HEK293 (cell line): Measurements from ENCODE around the gene MBD4.

ENCODE experiments used
- FEZF1 ChIP-seq: fragments of 450-650 bp; formaldehyde crosslinking; IDR thresholded peaks from 2 replicates; pipeline ENCODE4 v1.5.1; 2016; ENCODE audit warnings: missing biosample characterization, missing genetic modification characterization
- GLIS1 ChIP-seq: fragments of 450-650 bp; formaldehyde crosslinking; IDR thresholded peaks from 2 replicates; pipeline ENCODE4 v1.5.1; 2016; ENCODE audit warnings: missing biosample characterization, missing genetic modification characterization
- HIC1 ChIP-seq: fragments of 450-650 bp; formaldehyde crosslinking; IDR thresholded peaks from 2 replicates; pipeline ENCODE4 v1.5.1; 2016; ENCODE audit warnings: missing biosample characterization, missing genetic modification characterization
- KLF1 ChIP-seq: fragments of 450-650 bp; formaldehyde crosslinking; IDR thresholded peaks from 2 replicates; pipeline ENCODE4 v1.5.1; 2016; ENCODE audit warnings: missing biosample characterization, missing genetic modification characterization
- KLF8 ChIP-seq: fragments of 450-650 bp; formaldehyde crosslinking; IDR thresholded peaks from 2 replicates; pipeline ENCODE4 v1.5.1; 2016; ENCODE audit warnings: missing biosample characterization, missing genetic modification characterization
- ZBTB20 ChIP-seq: fragments of 450-650 bp; formaldehyde crosslinking; IDR thresholded peaks from 2 replicates; pipeline ENCODE4 v1.5.1; 2016; ENCODE audit warnings: missing biosample characterization, missing genetic modification characterization
- ZBTB21 ChIP-seq: fragments of 450-650 bp; formaldehyde crosslinking; IDR thresholded peaks from 2 replicates; pipeline ENCODE4 v1.5.1; 2017; ENCODE audit warnings: missing biosample characterization, missing genetic modification characterization
- ZBTB48 ChIP-seq: fragments of 450-650 bp; formaldehyde crosslinking; IDR thresholded peaks from 2 replicates; pipeline ENCODE4 v1.5.1; 2016; ENCODE audit warnings: missing biosample characterization, missing genetic modification characterization
- ZBTB8A ChIP-seq: fragments of 450-650 bp; formaldehyde crosslinking; IDR thresholded peaks from 2 replicates; pipeline ENCODE4 v1.5.1; 2016; ENCODE audit warnings: missing biosample characterization, missing genetic modification characterization
- ZFP3 ChIP-seq: fragments of 450-650 bp; formaldehyde crosslinking; IDR thresholded peaks from 2 replicates; pipeline ENCODE4 v1.5.1; 2016; ENCODE audit warnings: low read depth, missing biosample characterization, missing genetic modification characterization
- ZNF148 ChIP-seq: fragments of 450-650 bp; formaldehyde crosslinking; IDR thresholded peaks from 2 replicates; pipeline ENCODE4 v1.5.0; 2017; ENCODE audit warnings: missing biosample characterization, missing genetic modification characterization, borderline replicate concordance
- ZNF155 ChIP-seq: fragments of 450-650 bp; formaldehyde crosslinking; IDR thresholded peaks from 2 replicates; pipeline ENCODE4 v1.5.1; 2016; ENCODE audit warnings: missing biosample characterization, missing genetic modification characterization
- ZNF24 ChIP-seq: fragments of 450-650 bp; formaldehyde crosslinking; IDR thresholded peaks from 2 replicates; pipeline ENCODE4 v1.5.1; 2016; ENCODE audit warnings: missing biosample characterization, missing genetic modification characterization
- ZNF302 ChIP-seq: fragments of 450-650 bp; formaldehyde crosslinking; IDR thresholded peaks from 2 replicates; pipeline ENCODE4 v1.5.1; 2016; ENCODE audit warnings: missing biosample characterization, missing genetic modification characterization, low read depth
- ZNF311 ChIP-seq: fragments of 450-650 bp; formaldehyde crosslinking; IDR thresholded peaks from 2 replicates; pipeline ENCODE4 v1.5.1; 2017; ENCODE audit warnings: missing biosample characterization, missing genetic modification characterization, borderline replicate concordance
- ZNF324 ChIP-seq: fragments of 450-650 bp; formaldehyde crosslinking; IDR thresholded peaks from 2 replicates; pipeline ENCODE4 v1.5.1; 2016; ENCODE audit warnings: missing biosample characterization, missing genetic modification characterization
- ZNF404 ChIP-seq: fragments of 450-650 bp; formaldehyde crosslinking; IDR thresholded peaks from 2 replicates; pipeline ENCODE4 v1.5.1; 2017; ENCODE audit warnings: missing biosample characterization, missing genetic modification characterization
- ZNF416 ChIP-seq: fragments of 450-650 bp; formaldehyde crosslinking; IDR thresholded peaks from 2 replicates; pipeline ENCODE4 v1.5.1; 2016; ENCODE audit warnings: missing biosample characterization, missing genetic modification characterization
- ZNF426 ChIP-seq: fragments of 450-650 bp; formaldehyde crosslinking; IDR thresholded peaks from 2 replicates; pipeline ENCODE4 v1.5.1; 2017; ENCODE audit warnings: missing biosample characterization, missing genetic modification characterization, mild to moderate bottlenecking, inconsistent platforms, moderate library complexity
- ZNF433 ChIP-seq: fragments of 450-650 bp; formaldehyde crosslinking; IDR thresholded peaks from 2 replicates; pipeline ENCODE4 v1.5.1; 2016; ENCODE audit warnings: missing biosample characterization, missing genetic modification characterization, low read depth
- ZNF529 ChIP-seq: fragments of 450-650 bp; formaldehyde crosslinking; IDR thresholded peaks from 2 replicates; pipeline ENCODE4 v1.5.1; 2017; ENCODE audit warnings: missing genetic modification characterization, missing biosample characterization; ENCODE audit not compliant: insufficient replicate concordance
- ZNF621 ChIP-seq: fragments of 450-650 bp; formaldehyde crosslinking; IDR thresholded peaks from 2 replicates; pipeline ENCODE4 v1.5.1; 2017; ENCODE audit warnings: missing biosample characterization, missing genetic modification characterization
- ZNF623 ChIP-seq: fragments of 450-650 bp; formaldehyde crosslinking; IDR thresholded peaks from 2 replicates; pipeline ENCODE4 v1.5.1; 2016; ENCODE audit warnings: missing biosample characterization, missing genetic modification characterization
- ZNF660 ChIP-seq: fragments of 450-650 bp; IDR thresholded peaks from 2 replicates; pipeline ENCODE4 v1.5.1; 2018; ENCODE audit warnings: missing biosample characterization, mild to moderate bottlenecking, missing genetic modification characterization
- ZNF670 ChIP-seq: fragments of 450-650 bp; formaldehyde crosslinking; IDR thresholded peaks from 2 replicates; pipeline ENCODE4 v1.5.1; 2016; ENCODE audit warnings: missing biosample characterization, missing genetic modification characterization, low read depth
- ZNF701 ChIP-seq: fragments of 450-650 bp; formaldehyde crosslinking; IDR thresholded peaks from 2 replicates; pipeline ENCODE4 v1.5.1; 2016; ENCODE audit warnings: missing biosample characterization, missing genetic modification characterization
- ZNF747 ChIP-seq: fragments of 450-650 bp; formaldehyde crosslinking; IDR thresholded peaks from 2 replicates; pipeline ENCODE4 v1.5.1; 2016; ENCODE audit warnings: missing biosample characterization, missing genetic modification characterization
- ZNF785 ChIP-seq: fragments of 450-650 bp; formaldehyde crosslinking; IDR thresholded peaks from 2 replicates; pipeline ENCODE4 v1.5.1; 2016; ENCODE audit warnings: missing biosample characterization, missing genetic modification characterization
- ZNF843 ChIP-seq: fragments of 450-650 bp; formaldehyde crosslinking; IDR thresholded peaks from 2 replicates; pipeline ENCODE4 v1.5.1; 2016; ENCODE audit warnings: missing biosample characterization, missing genetic modification characterization
- ZSCAN16 ChIP-seq: fragments of 450-650 bp; formaldehyde crosslinking; IDR thresholded peaks from 2 replicates; pipeline ENCODE4 v1.5.1; 2016; ENCODE audit warnings: missing biosample characterization, missing genetic modification characterization
- ZSCAN18 ChIP-seq: fragments of 450-650 bp; formaldehyde crosslinking; IDR thresholded peaks from 2 replicates; pipeline ENCODE4 v1.5.1; 2016; ENCODE audit warnings: missing biosample characterization, missing genetic modification characterization
- TF ChIP-seq, protein P1 (sequence below): fragments of 450-650 bp; formaldehyde crosslinking; IDR thresholded peaks from 2 replicates; pipeline ENCODE4 v1.5.1; 2016; ENCODE audit warnings: missing biosample characterization, missing genetic modification characterization

The MBD4 gene

DNA sequence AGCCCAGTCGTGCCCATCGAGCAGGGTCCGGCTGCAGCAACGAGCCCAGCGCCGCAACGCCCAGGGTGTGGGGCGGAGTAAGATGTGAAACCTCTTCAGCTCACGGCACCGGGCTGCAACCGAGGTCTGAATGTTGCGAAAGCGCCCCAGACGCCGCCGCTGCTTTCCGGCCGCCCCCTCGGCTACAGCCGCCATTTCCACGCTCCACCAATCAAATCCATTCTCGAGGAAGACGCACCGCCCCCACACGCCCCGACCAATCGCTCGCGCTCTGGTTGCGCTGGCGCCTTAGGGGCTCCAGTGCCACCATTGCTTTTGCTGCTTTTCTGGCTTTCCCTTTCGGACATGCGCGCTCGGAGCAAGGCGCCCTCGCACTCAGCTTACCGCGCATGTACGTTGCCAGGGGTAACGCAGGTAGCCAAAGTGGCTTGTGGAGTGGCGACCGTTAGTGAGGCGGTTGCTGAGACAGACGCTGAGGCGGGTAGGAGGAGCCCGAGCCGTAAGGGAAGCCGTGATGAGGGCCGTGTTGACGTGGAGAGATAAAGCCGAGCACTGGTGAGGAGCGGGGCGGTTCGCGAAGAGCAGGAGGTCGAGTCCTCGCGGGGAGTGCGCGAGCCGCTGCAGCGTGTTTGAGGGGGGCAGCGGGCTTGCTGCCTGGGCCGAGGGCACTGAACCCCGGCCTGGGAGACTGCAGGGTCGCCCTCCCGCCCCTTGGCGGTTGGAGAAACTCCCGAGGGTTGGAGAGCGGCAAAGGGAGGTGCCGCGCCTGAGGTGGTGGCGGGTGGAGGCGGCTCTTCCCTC, at the start of gene MBD4, which contains the start of gene IFT122 (continued):
- TF ChIP-seq ZSCAN18 (tag by site-specific recombination) = no peak
- 0 out of 2 replicates have a peak, but pooled peaks have one; percentile 9 for TF ChIP-seq ZBTB8A (tag by site-specific recombination)
- no peak for TF ChIP-seq ZNF623 (tag by site-specific recombination)
- TF ChIP-seq FEZF1 (tag by site-specific recombination) = no peak
- TF ChIP-seq KLF8 (tag by site-specific recombination) = peak; percentile 78
- TF ChIP-seq ZFP3 (tag by site-specific recombination) = no peak
- no peak for TF ChIP-seq ZNF155 (tag by site-specific recombination)
- no peak for TF ChIP-seq ZNF416 (tag by site-specific recombination)
- peak; percentile 74; the same call in 1 of the 2 replicates for TF ChIP-seq ZBTB20 (tag by site-specific recombination)
- peak; percentile 68 for TF ChIP-seq KLF1
- TF ChIP-seq ZNF324 (tag by site-specific recombination) = peak; percentile 71
- peak; percentile 69; the same call in 1 of the 2 replicates for TF ChIP-seq ZBTB48 (tag by site-specific recombination)
- TF ChIP-seq ZNF843 = peak; percentile 48; the same call in 1 of the 2 replicates
- TF ChIP-seq GLIS1 (tag by site-specific recombination) = peak; percentile 72
- TF ChIP-seq ZNF621 (tag by site-specific recombination) = no peak
- peak; percentile 74; the same call in 1 of the 2 replicates for TF ChIP-seq ZNF24 (tag by site-specific recombination)
- TF ChIP-seq, protein P1, sequence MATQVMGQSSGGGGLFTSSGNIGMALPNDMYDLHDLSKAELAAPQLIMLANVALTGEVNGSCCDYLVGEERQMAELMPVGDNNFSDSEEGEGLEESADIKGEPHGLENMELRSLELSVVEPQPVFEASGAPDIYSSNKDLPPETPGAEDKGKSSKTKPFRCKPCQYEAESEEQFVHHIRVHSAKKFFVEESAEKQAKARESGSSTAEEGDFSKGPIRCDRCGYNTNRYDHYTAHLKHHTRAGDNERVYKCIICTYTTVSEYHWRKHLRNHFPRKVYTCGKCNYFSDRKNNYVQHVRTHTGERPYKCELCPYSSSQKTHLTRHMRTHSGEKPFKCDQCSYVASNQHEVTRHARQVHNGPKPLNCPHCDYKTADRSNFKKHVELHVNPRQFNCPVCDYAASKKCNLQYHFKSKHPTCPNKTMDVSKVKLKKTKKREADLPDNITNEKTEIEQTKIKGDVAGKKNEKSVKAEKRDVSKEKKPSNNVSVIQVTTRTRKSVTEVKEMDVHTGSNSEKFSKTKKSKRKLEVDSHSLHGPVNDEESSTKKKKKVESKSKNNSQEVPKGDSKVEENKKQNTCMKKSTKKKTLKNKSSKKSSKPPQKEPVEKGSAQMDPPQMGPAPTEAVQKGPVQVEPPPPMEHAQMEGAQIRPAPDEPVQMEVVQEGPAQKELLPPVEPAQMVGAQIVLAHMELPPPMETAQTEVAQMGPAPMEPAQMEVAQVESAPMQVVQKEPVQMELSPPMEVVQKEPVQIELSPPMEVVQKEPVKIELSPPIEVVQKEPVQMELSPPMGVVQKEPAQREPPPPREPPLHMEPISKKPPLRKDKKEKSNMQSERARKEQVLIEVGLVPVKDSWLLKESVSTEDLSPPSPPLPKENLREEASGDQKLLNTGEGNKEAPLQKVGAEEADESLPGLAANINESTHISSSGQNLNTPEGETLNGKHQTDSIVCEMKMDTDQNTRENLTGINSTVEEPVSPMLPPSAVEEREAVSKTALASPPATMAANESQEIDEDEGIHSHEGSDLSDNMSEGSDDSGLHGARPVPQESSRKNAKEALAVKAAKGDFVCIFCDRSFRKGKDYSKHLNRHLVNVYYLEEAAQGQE (tag by site-specific recombination) = peak; percentile 87
- TF ChIP-seq ZSCAN16 (tag by site-specific recombination) = no peak
- TF ChIP-seq ZNF701 (tag by site-specific recombination) = no peak
- TF ChIP-seq ZNF302 (tag by site-specific recombination) = no peak
- TF ChIP-seq ZNF311 = no peak
- no peak for TF ChIP-seq ZNF433
- no peak for TF ChIP-seq ZNF670
- 0 out of 2 replicates have a peak, but pooled peaks have one; percentile 17 for TF ChIP-seq ZBTB21 (tag by site-specific recombination)
- no peak for TF ChIP-seq ZNF747 (tag by site-specific recombination)
- TF ChIP-seq ZNF148 = no peak
- TF ChIP-seq HIC1 (tag by site-specific recombination) = 0 out of 2 replicates have a peak, but pooled peaks have one; percentile 16
- TF ChIP-seq ZNF785 = 0 out of 2 replicates have a peak, but pooled peaks have one; percentile 22
- TF ChIP-seq ZNF404 (tag by site-specific recombination) = no peak
- no peak for TF ChIP-seq ZNF426 (tag by site-specific recombination)
- TF ChIP-seq ZNF529 (tag by site-specific recombination) = no peak
- peak; percentile 75 for TF ChIP-seq ZNF660
